ACHN (cell line): ENCODE measurements around the gene MED25.

ENCODE experiments used
- DNase-seq: peaks from one replicate; pipeline ENCODE4 v3.0.0-alpha.2; 2015
- in situ Hi-C: cut with HindIII; loops from 2 replicates; pipeline ENCODE4 v1.10.0; 2017; ENCODE audit warnings: low sequenced_read_pairs, low pct_ligation_motif_present, low pct_unique_long_range_greater_than_20kb

MED25 gene

GRCh38 chr19:49850487-49851342 lies 32.6 kb downstream of the MED25 start, which contains the start of gene PTOV1:
Gene PTOV1 (plus strand): TSS chr19:49851159.
- in situ Hi-C loops = no loop called here
- peak; percentile 87 for DNase-seq

GRCh38 chr19:49851456-49852259 lies 33.6 kb downstream of the MED25 start:
- DNase-seq = peak; percentile 13
- in situ Hi-C loops = no loop called here

DNA sequence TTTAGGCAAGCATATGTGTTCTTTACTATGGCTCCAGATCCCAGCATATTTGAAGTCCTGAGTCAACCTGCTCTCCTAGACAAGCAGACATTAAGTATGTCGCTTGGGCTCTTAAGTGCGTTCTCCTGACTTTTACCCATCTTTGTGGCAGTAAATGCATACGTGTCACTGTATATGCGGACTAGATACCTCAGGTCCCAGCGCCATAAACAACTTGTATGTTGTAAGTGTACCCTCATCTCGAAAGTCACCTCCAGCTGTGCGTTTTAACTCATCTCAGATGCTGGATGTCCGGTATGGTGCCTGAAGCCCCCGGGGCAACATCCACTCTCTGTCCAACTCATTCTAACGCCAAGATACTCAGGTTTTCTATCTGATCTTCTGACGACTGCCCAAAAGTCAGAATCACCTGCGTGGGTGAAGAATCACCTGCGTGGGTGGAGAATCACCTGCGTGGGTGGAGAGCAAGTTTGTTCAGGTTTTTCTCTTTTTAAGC lies 34.6 kb downstream of the MED25 start:
- no peak for DNase-seq
- in situ Hi-C loops = no loop called here

DNA sequence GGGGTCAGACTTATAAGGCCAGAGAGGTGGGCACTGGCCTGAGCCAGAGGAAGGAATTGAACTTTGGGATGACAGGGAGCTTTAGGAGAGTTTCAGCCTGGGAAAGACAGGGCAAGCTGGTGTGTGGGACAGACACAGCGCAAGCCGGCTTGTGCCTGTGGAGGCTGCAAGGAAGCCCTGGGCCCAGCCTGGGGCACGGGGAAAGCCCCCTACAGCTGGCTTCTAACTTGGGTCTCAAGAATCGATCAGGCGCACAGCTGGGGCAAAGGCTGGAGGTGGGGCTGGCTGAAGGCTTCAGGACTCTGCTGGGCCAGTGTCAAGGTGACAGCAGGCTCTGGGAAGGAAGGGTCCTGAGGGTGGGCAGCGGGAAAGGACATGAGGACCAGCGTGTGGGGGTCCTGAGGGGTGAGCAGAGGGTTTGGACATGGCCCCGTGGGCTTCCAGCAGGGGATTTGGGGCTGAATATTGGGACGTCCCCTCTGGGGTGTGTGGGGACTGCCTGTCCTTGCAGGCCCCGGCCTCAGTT lies 35.8 kb downstream of the MED25 start:
- no peak for DNase-seq
- in situ Hi-C loops = no loop called here

DNA sequence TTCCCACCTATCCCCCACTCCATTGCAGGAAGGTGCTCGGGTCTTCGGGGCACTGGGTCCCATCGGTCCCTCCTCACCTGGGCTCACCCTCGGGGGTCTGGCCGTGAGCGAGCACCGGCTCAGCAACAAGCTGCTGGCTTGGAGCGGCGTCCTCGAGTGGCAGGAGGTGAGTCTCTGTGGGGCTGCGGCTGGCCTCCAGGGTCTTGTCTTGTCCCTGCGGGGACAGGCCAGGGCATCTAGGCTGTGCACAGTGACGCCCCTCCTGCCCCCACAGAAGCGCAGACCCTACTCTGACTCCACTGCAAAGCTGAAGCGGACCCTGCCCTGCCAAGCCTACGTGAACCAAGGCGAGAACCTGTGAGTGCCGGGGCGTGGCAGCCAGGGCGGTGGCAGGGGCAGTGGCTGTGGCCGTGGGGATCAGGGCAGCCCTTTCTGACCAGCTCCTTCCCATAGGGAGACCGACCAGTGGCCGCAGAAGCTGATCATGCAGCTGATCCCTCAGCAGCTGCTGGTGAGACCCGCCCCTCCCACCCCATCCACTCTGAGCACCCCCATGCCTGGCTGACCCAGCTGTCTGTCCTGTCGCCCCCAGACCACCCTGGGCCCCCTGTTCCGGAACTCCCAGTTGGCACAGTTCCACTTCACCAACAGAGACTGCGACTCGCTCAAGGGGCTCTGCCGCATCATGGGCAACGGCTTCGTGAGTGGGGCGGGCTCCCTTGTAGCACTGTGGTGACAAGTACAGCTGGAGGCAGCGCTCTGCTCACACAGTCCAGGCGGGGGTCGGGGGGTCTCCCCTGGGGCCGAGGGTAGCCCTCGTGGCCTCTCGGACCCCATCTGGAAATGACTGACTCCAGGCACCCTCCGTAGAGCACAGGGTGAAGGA lies 36.5 kb downstream of the MED25 start:
- in situ Hi-C loops = no loop called here
- no peak for DNase-seq

DNA sequence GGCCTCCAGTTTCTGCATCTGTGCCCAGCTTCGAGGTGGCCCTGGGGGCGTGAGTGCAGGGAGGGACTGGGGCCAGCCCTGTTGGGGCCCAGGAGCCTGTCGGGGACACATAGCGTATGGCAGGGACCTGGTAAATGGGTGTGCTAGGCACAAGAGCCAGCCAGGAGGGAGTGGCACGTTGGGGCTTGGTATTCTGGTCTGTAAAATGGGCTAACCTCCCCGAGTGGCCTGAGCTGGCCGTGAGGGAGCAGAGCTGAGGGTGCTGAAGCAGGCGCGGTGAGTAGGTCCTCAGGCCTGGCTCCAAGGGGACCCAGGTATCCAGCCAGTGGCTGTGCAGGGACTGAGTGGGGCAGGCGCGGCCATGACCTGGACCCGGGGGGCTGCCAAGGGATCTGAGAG lies 37.2 kb downstream of the MED25 start:
- in situ Hi-C loops = no loop called here
- DNase-seq = no peak

DNA sequence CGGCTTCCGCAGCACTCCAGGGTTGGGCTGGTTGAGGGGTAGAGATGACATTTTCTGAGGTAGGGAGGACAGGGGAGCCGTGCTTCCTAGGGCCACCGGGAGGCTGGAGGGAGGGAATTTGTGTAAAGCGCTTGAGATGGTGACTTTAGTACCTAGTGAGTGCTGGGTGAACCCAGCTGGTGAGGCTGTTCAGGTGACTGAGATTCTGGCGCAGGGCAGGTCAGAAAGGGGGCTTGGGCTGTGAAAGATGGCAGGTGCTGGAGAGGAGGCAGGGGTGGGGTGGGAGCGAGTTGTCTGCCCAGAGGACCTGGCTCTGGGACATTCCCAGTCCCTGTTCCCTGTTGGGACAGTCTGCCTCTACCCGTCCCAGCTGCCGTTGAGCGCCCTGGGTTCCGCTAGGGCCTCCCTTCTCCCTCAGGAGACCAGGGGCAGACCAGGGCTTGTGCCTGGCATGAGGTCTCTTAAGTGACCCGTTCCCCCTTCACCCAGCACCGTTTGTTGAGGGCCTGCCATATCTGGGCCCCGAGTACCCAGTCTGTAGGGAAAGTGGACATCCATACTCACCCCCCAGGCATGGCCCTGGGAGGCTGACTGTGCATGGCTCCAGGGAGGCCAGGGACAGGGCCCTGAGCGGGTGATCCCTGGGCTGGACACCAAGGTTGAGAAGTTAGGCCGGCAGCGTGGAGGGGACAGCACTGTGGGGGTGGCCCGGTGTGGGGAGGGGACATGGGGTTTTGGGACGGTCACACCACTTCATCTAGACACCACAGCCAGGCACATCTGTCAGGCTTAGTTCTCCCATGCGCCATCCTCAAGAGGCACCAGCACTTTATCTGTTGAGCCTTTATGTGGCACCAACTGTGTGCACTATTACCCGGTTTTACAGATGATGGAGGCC lies 37.8 kb downstream of the MED25 start:
- DNase-seq = no peak
- in situ Hi-C loops = no loop called here

DNA sequence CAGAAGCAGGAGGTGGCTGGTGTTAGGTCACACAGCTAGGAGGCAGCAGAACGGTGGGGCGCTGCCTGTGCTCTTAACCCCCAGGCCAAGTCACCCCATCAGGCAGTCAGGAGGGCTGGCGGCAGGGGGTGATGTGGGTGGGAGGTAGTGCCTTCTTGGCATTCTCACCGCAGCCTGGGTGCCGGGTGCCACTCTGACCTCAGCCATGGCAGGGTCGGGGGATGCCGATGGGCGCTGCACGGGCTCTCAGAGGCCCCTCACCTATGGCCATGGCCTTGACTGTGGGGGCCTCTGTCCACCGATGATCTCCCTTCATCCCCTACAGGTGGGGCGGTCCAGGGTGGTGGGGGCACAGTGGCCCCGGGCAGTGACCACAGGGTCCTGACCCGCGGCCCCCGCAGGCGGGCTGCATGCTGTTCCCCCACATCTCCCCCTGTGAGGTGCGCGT lies 38.5 kb downstream of the MED25 start:
- in situ Hi-C loops = no loop called here

GRCh38 chr19:49857061-49857837 lies 39.2 kb downstream of the MED25 start:
- in situ Hi-C loops = no loop called here
- DNase-seq = no peak

More for the DNA sequence above, 38.5 kb downstream of the MED25 start:
- DNase-seq = no peak

DNA sequence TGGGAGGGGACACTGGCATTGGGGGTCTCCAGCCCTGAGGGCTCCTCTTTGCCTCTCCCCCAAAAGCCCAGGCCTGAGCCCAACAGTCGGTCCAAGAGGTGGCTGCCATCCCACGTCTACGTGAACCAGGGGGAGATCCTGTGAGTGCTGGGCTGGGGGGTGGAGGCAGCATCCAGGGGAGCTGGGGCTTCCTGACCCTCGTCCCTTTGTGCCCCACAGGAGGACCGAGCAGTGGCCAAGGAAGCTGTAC lies 39.7 kb downstream of the MED25 start:
- in situ Hi-C loops = no loop called here
- no peak for DNase-seq

DNA sequence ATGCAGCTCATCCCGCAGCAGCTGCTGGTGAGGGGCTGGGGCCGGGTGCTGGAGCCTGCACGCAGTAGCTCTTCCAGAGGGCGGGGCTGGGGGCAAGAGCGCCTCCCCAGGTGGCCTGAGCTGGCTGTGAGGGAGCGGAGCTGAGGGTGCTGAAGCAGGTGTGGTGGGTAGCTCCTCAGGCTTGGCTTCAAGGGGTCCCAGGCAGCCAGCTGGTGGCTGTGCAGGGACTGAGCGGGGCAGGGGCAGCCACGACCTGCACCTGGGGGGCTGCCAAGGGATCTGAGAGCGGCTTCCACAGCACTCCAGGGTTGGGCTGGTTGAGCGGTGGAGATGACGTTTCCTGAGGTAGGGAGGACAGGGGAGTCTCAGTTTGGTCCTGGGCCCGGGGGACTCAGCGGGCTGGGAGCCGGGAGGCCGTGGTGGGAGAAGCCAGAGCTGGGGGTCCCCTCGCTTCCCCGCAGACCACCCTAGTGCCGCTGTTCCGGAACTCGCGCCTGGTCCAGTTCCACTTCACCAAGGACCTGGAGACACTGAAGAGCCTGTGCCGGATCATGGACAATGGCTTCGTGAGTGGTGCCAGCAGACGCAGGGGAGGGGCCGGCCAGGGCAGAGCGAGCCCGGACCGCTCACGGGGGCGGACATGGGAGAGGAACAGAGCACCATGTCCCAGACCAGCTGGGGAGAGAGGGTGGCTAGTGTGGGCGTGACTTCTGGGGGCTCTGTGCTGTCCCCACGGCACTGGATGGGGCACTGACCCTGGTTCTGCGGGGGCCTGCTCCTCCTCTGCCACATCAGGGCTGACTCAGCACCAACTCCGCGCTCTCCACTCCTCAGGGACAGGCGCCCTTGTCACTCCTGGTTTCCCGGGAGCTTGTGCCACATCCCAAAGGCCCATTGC lies 40.2 kb downstream of the MED25 start:
- DNase-seq = no peak
- in situ Hi-C loops = no loop called here

GRCh38 chr19:49859682-49860335 lies 41.7 kb downstream of the MED25 start:
- in situ Hi-C loops = no loop called here
- DNase-seq = no peak

- in situ Hi-C loops = no loop called here
Measured at GRCh38 chr19:49860336-49861102, 42.4 kb downstream of the MED25 start.

GRCh38 chr19:49861107-49861506 lies 43.0 kb downstream of the MED25 start:
- in situ Hi-C loops = no loop called here
- DNase-seq = no peak

More at GRCh38 chr19:49860336-49861102, 42.4 kb downstream of the MED25 start:
- DNase-seq = no peak
